HepG2 (cell line): Measurements from ENCODE around the gene SCGB1C1. TPM values are rescaled to one million over a fixed set of nuclear protein-coding genes. Genes with fewer than 3 reads are reported as not detected.
"Not testable (repeated sequence)": the region's sequence is repeated elsewhere in the genome, so short reads cannot be mapped to it uniquely, and the experiment has no call there.

Source experiments
- ATAC-seq: fragments of 200-7000 bp; cut with Tn5 transposase; 3 replicates; pipeline ENCODE4 v1.9.1; 2020; ENCODE audit warnings: mild to moderate bottlenecking, moderate library complexity
- BruUV-seq: library from RNA; stranded (reverse); fragments of 400-500 nt; replicated peaks from 2 replicates; lab custom pipeline; 2021; lab: Mats Ljungman, UMichigan
- CTCF ChIA-PET: fragments of 300-600 bp; formaldehyde crosslinking; extraction: SDS; loops from one replicate; lab custom pipeline; 2021; ENCODE audit warnings: low total read pairs, inconsistent platforms, low intra/inter-chr PET ratio; lab: Yijun Ruan, JAX
- POLR2A ChIA-PET: fragments of 350-600 bp; sonication (Branson Sonifier 250); formaldehyde crosslinking; loops from one replicate; lab custom pipeline; 2020; ENCODE audit warnings: antibody characterized with exemption, inconsistent platforms; lab: Yijun Ruan, JAX
- DNase-seq: peaks from one replicate; pipeline ENCODE4 v3.0.0-alpha.2; 2015; ENCODE audit warnings: low spot score
- FAIRE-seq: peaks from 3 replicates; lab custom pipeline; 2011; peaks lifted over from hg19 to GRCh38; lab: Jason Lieb, UNC
- H2AFZ ChIP-seq: one replicate; pipeline ENCODE4 v1.6.1; 2011; ENCODE audit warnings: low read length, inconsistent platforms
- H3K27ac ChIP-seq: fragments of 300-600 bp; 3 replicates; pipeline ENCODE4 v1.8.0; 2011; ENCODE audit warnings: mixed run types, mild to moderate bottlenecking, mixed read lengths, low read length, inconsistent platforms; ENCODE audit not compliant: insufficient read depth; ENCODE audit errors: extremely low read length
- H3K27me3 ChIP-seq, 2 experiments: fragments of 200-600 bp in 1 of 2; 2 replicates in 1 of 2; 3 replicates in 1 of 2; pipeline versions ENCODE4 v1.6.0 to v1.8.0; 2011; ENCODE audit warnings: low read length in 2 of 2, mild to moderate bottlenecking in 2 of 2, moderate library complexity in 2 of 2, inconsistent platforms in 1 of 2; ENCODE audit not compliant: insufficient read depth in 2 of 2, control insufficient read depth in 1 of 2
- H3K36me3 ChIP-seq, 2 experiments: fragments of 200-600 bp in 1 of 2; replicated peaks in 1 of 2; 2 replicates in 1 of 2; 3 replicates in 1 of 2; pipeline versions ENCODE4 v1.5.1 to v1.8.0; 2011; ENCODE audit warnings: low read length in 2 of 2, inconsistent platforms in 1 of 2; ENCODE audit not compliant: insufficient read depth in 2 of 2, control insufficient read depth in 1 of 2
- H3K4me1 ChIP-seq: 2 replicates; pipeline ENCODE4 v1.5.1; 2012; ENCODE audit warnings: low read length, inconsistent platforms; ENCODE audit not compliant: insufficient read depth
- H3K4me2 ChIP-seq: 2 replicates; pipeline ENCODE4 v1.6.0; 2011; ENCODE audit warnings: low read depth, low read length, inconsistent platforms
- H3K4me3 ChIP-seq, 3 experiments: fragments of 200-600 bp in 1 of 3; sonication (generic), shearing (Covaris generic) in 1 of 3; replicated peaks in 1 of 3; 2 replicates each; pipeline ENCODE4 v1.5.1; 2011 to 2016; ENCODE audit warnings: low read length in 3 of 3, inconsistent platforms in 2 of 3, low read depth in 2 of 3, mild to moderate bottlenecking in 2 of 3, control low read depth in 1 of 3, mixed read lengths in 1 of 3; ENCODE audit not compliant: insufficient read depth in 1 of 3
- H3K79me2 ChIP-seq: one replicate; pipeline ENCODE4 v1.6.1; 2011; ENCODE audit warnings: low read length, inconsistent platforms; ENCODE audit not compliant: insufficient read depth
- H3K9ac ChIP-seq: 2 replicates; pipeline ENCODE4 v1.6.0; 2011; ENCODE audit warnings: mild to moderate bottlenecking, low read depth, low read length, inconsistent platforms; ENCODE audit not compliant: insufficient read depth
- H3K9me3 ChIP-seq: 2 replicates; pipeline ENCODE4 v1.5.1; 2012; ENCODE audit warnings: mild to moderate bottlenecking, low read length
- H4K20me1 ChIP-seq: 2 replicates; pipeline ENCODE4 v1.6.0; 2011; ENCODE audit warnings: inconsistent platforms, mild to moderate bottlenecking, low read length, moderate library complexity; ENCODE audit not compliant: insufficient read depth
- WGBS: methylation state at CpG from one replicate; pipeline ENCODE4 v1.1.6; 2017; ENCODE audit warnings: low lambda C conversion rate; 5-methylcytosine and 5-hydroxymethylcytosine counted together
- in situ Hi-C: cut with HindIII; loops from 2 replicates; pipeline ENCODE4 v1.10.0; 2017; ENCODE audit warnings: low pct_unique_long_range_greater_than_20kb; ENCODE audit not compliant: extremely low pct_ligation_motif_present
- intact Hi-C: fragments of 100-400 bp; cut with micrococcal nuclease; formaldehyde crosslinking; loops from one replicate; pipeline ENCODE4 v1.10.0; 2022; ENCODE audit not compliant: unreplicated experiment
- polyA plus RNA-seq, 8 experiments: library from polyadenylated mRNA; depleted of rRNA in 3 of 8; stranded (reverse) in 7 of 8; unstranded in 1 of 8; fragments of >200 nt; fragmentation: Illumina TruSeq in 4 of 8; extraction: Trizol in 4 of 8; gene quantifications; 2 replicates each; pipeline versions ENCODE4 v1.2.1 to v1.2.3, GENCODE V29; 2011 to 2016; ENCODE audit warnings: low read depth in 4 of 8, missing spikeins in 1 of 8, mixed read lengths in 1 of 8; ENCODE audit not compliant: insufficient read depth in 1 of 8
- total RNA-seq, 5 experiments: library from RNA; depleted of rRNA; stranded (reverse); fragments of >200 nt; fragmentation: Illumina TruSeq; extraction: Trizol; gene quantifications; 2 replicates each; pipeline ENCODE4 v1.2.3, GENCODE V29; 2016; ENCODE audit warnings: low read depth in 1 of 5

Gene SCGB1C1
- total and polyA plus RNA-seq, 2 of the 13 experiments (the other 11 are each of a cell fraction or from before 2014, with no cell fraction given): not detected

DNA sequence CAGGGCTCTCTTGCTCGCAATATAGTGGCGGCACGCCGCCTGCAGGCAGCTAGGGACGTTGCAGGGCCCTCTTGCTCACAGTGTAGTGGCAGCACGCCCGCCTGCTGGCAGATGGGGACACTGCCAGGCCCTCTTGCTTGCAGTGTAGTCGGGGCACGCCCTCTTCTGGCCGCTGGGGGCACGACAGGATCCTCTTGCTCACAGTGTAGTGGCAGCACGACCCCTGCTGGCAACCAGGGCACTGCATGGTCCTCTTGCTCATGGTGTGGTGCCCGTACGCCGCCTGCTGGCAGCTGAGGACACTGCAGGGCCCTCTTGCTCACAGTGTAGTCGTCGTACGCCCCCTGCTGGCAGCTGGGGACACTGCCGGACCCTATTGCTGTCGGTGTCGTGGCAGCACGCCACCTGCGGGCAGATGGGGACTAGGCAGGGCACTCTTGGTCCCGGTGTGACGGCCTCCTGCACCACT is 3.0 kb upstream of the SCGB1C1 start:
- H2AFZ ChIP-seq, H3K79me2 ChIP-seq, intact Hi-C loops, H3K27ac ChIP-seq, in situ Hi-C loops, BruUV-seq, POLR2A ChIA-PET, DNase-seq, H3K9me3 ChIP-seq, H3K4me1 ChIP-seq, H4K20me1 ChIP-seq, H3K4me2 ChIP-seq, H3K4me3 ChIP-seq, H3K27me3 ChIP-seq, FAIRE-seq, H3K36me3 ChIP-seq, CTCF ChIA-PET, H3K9ac ChIP-seq: not testable (repeated sequence)
- no CpG with 5 or more reads among the region's 25 CpGs for WGBS
- ATAC-seq: peak; percentile 79

DNA sequence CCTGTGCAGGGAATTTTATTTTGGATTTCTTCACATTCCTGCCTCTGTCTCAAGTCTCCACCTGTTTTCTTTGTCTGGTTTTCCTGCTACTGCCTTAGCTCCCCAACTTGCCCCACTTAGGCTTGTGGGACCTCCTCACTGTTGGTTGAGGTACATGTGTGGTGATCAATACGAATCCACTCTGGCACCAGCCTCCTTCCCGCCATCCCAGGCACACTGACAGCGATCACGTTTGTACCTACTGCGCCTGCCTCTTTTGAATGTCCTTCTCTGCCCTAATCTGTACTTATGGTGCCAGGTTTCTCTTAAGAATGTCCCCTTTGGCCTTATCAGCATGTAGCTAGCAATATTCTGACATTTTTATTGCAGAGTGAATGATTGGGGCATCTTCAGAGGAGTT is 2.3 kb upstream of the SCGB1C1 start:
- H3K4me1 ChIP-seq, H3K36me3 ChIP-seq, intact Hi-C loops, POLR2A ChIA-PET, H4K20me1 ChIP-seq, in situ Hi-C loops, H3K9ac ChIP-seq, BruUV-seq, H3K4me3 ChIP-seq, ATAC-seq, H2AFZ ChIP-seq, H3K27ac ChIP-seq, FAIRE-seq, H3K9me3 ChIP-seq, DNase-seq, CTCF ChIA-PET, H3K4me2 ChIP-seq, H3K27me3 ChIP-seq, H3K79me2 ChIP-seq: not testable (repeated sequence)
- 70% methylated on average over 5 of the region's 5 CpGs for WGBS
